ENCODE data around the gene SLC17A9.

DNA sequence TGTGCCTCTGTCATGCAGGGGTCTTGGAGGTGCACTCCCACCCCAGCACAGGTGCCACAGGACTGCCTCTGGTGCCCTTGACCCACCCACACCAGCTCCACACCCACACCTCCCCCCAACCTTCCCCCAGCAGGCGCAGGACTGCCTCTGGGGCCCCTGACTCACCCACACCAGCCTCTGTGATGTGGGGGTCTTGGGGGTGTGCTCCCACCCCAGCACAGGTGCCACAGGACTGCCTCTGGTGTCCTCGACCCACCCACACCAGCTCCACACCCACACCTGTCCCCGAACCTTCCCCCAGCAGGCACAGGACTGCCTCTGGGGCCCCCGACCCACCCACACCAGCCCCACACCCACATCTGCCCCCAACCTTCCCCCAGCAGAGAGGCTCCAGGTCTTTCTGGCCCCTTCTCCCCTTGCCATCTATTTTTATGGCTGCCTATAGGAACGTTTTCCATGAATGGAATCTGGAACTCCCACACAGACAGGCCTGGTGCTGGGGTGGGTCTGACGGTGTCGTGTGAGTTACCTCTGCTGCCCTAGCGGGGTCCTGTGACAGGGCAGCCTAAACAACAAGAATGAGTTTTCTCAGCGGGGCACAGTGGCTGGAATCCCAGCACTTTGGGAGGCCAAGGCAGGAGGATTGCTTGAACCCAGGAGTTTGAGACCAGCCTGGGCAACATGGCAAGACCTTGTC lies 23.5 kb downstream of the SLC17A9 start:
- TF ChIP-seq, protein P1, sequence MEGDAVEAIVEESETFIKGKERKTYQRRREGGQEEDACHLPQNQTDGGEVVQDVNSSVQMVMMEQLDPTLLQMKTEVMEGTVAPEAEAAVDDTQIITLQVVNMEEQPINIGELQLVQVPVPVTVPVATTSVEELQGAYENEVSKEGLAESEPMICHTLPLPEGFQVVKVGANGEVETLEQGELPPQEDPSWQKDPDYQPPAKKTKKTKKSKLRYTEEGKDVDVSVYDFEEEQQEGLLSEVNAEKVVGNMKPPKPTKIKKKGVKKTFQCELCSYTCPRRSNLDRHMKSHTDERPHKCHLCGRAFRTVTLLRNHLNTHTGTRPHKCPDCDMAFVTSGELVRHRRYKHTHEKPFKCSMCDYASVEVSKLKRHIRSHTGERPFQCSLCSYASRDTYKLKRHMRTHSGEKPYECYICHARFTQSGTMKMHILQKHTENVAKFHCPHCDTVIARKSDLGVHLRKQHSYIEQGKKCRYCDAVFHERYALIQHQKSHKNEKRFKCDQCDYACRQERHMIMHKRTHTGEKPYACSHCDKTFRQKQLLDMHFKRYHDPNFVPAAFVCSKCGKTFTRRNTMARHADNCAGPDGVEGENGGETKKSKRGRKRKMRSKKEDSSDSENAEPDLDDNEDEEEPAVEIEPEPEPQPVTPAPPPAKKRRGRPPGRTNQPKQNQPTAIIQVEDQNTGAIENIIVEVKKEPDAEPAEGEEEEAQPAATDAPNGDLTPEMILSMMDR (IDR thresholded peaks at IDR 0.05): no peak
- TF ChIP-seq POLR2AphosphoS5 (IDR thresholded peaks at IDR 0.05; ENCODE audit: low read depth, low read length): no peak
- no peak for TF ChIP-seq SIN3A (IDR thresholded peaks at IDR 0.05; ENCODE audit: borderline replicate concordance, insufficient read depth, low read depth, low read length)

Measured in Panc1 (cell line).